GM21447 (cell line): Measurements from ENCODE around the gene KRT5.

Source experiments
- ATAC-seq: cut with Tn5 transposase; IDR thresholded peaks from one replicate; pipeline ENCODE4 v1.9.1; 2021; ENCODE audit not compliant: unreplicated experiment

Gene KRT5

DNA sequence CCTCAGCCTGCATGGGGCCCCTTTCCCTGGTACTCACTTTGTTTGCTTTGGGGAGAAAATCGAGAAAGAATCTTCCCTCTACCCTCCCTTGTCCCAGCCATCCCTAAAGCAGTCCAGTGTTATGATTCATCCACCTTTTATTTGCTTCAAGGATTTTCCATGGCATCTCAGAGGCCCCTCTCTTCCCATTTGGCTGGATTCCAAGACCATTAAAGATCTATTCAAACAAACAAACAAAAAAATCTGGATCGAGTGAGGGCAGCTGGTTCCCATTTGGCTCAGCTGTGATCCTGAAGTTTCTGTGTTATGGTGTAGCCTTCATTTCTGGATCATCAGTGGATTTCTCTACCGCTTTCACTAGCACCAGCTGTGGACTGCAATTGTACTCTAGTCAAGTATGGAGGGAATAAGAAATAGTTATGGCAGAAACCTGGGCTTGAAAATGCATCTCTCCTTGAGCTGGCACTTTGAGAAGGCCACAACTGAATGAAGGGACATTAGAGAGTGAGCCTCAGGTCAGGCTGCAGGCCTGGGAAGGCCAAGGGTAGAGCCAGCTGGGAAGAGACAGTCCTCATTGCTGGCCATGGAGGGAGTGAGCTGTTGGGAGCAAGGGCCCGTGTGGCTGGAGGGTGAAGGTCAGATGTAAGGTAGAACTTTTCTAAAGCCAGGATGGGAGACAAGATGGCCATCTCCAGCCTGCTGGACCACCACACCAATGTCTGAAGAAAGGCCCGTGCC lies 19.1 kb upstream of the KRT5 start:
- ATAC-seq, result no peak

- no peak for ATAC-seq
Observed at GRCh38 chr12:52537101-52537500, 16.9 kb upstream of the KRT5 start.

GRCh38 chr12:52535574-52535973 lies 15.4 kb upstream of the KRT5 start:
- ATAC-seq, result no peak

DNA sequence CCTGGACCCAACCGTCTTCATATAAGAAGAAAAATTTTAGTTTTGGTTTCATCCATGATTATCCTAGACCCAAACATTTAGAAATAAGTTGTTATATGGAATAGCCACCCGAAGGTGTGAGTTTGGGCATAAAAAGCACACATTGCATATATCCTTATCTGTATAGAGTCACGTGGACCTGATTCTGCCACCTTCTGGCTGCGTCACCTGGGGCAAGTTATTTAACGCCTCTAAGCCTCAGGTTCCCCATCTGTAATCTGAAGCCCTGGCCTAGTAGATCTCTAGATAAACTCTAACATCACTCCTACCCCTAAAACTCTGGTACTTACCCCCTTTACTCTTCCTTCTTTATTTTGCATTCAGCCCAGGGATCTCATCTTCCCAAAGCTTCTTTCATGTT lies 14.3 kb upstream of the KRT5 start:
- ATAC-seq, result no peak

DNA sequence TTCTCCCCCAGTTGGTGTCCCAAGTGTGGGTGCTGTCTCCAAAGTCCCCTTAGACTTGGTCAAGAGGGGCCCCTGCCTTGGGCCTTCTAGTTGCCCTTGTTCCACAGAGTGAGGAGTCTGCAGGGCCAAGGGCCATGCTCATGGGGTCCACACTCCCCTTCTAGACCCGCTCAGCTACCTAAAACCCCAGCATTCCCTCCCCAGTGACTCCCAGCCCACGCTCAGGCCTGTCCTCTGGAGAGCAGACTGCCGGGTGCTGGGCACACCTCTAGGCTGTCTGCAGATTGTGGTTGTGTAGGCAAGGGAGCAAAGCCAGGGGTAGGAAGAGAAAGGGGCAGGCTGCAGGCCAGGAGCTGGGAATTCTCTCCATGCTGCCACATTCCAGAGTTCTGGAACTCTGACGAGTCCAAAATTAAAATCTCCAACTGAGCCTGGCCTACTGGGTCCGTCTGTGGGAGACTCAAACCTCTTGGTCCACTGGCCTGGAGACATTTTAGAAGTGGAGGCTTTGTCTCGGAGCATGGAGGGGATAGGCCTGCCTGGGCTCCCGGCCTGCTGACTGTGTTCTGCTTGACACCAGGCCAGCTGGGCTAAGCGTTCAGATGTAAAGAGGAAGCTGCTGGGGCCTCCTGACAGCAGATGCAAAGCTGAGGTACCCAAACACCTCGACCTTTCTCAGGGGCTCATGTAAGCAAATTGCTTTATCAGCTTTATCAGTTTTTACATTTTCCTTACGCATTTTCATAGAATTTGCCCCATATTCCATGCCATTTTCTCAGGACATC lies 13.7 kb upstream of the KRT5 start:
- ATAC-seq, result no peak

DNA sequence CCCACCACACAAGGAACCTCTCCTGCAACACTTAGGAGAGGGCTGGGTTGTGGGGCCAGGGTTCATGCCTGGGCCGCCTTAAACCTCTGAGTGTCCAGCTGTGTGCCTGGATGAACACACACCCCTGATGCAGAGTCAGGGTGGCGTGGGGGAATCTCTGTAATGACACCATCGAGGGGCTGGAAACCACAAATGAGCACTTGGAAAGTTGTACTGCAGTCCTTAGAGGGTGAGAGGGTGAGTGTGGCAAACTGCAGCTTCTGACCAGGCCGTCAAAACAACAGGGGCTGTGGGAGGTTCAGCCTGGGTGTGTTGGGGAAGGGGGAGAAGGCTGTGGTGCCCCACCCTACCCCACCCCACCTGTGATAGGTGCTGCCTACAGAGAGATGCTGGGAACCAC lies 12.4 kb upstream of the KRT5 start:
- ATAC-seq, result no peak

GRCh38 chr12:52531566-52532300 lies 11.5 kb upstream of the KRT5 start:
- ATAC-seq, result no peak

DNA sequence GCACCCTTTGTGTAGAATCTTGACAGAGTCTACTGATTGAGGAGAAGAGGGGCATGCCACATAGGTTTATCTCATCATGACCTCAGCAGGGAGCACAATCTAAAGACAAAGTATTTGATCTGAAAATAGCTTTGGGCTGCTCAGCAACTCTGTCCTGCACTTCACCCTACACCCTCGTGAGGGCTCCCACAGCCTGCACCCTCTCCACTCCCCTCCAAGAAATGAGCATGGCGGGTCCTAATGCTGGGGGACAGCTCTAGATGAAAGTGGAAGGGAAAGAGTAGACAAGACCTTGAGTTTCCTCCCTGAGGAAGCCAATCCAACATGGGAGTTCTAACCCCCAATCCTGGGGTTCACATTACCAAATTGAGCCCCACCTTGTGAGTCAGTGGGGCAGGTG lies 10.7 kb upstream of the KRT5 start:
- ATAC-seq, result no peak

GRCh38 chr12:52530366-52530765 lies 10.2 kb upstream of the KRT5 start:
- no peak for ATAC-seq

GRCh38 chr12:52529846-52530245 lies 9.7 kb upstream of the KRT5 start:
- no peak for ATAC-seq

GRCh38 chr12:52529417-52529816 lies 9.2 kb upstream of the KRT5 start:
- ATAC-seq, result no peak

GRCh38 chr12:52528641-52529143 lies 8.5 kb upstream of the KRT5 start:
- no peak for ATAC-seq

- ATAC-seq, result no peak
Observed at GRCh38 chr12:52527121-52527800, 7.1 kb upstream of the KRT5 start.

- no peak for ATAC-seq
Observed at GRCh38 chr12:52526511-52526951, 6.3 kb upstream of the KRT5 start.

DNA sequence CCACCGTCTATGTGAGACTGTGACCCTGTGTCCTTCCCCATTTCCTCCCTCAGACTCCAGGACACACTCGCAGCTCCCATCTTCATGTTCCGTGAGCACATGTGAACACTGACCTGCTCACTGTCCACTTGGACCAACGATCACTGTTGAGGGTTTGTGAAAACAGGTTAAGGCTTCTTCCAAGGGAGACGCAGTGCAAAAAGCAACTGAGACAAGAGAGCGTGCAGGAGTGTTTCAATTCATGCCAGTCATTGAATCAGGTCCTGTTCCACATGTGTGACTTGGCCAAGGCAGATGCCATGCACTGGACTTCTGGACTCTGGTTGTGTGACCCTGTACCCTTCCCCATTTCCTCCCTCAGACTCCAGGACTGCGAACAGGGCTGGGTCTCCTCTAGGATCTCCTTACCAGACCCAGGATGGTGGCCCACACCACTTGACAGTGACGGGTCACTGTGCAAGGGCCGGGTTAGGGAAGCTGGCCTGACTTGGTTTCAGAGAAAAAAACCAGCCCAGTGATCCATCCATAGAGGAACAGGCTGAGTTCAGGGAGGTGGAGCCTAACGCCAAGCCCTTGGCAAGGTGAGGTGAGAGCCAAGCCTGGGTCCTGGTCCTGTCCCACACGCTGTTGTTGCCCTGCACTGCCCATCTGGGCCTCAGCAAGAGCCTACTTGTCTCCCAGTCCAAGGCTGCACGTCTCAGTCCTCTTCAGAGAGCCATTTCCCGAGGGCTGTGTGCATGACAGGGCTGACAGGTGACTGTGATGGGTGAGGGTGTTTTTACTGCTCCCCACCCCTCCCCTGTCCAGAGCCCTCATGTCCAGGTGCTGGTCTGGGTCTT lies 5.7 kb upstream of the KRT5 start:
- ATAC-seq, result no peak

- no peak for ATAC-seq
Observed at GRCh38 chr12:52524898-52525591, 4.9 kb upstream of the KRT5 start.

GRCh38 chr12:52524241-52524897 lies 4.2 kb upstream of the KRT5 start:
- ATAC-seq, result no peak

- ATAC-seq, result no peak
Observed at GRCh38 chr12:52523824-52524223, 3.6 kb upstream of the KRT5 start.
